GM19372 (cell line): ENCODE results near the gene BIN2.

Source experiments
- ATAC-seq: cut with Tn5 transposase; IDR thresholded peaks from one replicate; pipeline ENCODE4 v1.9.1; 2021; ENCODE audit warnings: mild to moderate bottlenecking, low read depth, moderate library complexity; ENCODE audit not compliant: unreplicated experiment

Gene BIN2

DNA sequence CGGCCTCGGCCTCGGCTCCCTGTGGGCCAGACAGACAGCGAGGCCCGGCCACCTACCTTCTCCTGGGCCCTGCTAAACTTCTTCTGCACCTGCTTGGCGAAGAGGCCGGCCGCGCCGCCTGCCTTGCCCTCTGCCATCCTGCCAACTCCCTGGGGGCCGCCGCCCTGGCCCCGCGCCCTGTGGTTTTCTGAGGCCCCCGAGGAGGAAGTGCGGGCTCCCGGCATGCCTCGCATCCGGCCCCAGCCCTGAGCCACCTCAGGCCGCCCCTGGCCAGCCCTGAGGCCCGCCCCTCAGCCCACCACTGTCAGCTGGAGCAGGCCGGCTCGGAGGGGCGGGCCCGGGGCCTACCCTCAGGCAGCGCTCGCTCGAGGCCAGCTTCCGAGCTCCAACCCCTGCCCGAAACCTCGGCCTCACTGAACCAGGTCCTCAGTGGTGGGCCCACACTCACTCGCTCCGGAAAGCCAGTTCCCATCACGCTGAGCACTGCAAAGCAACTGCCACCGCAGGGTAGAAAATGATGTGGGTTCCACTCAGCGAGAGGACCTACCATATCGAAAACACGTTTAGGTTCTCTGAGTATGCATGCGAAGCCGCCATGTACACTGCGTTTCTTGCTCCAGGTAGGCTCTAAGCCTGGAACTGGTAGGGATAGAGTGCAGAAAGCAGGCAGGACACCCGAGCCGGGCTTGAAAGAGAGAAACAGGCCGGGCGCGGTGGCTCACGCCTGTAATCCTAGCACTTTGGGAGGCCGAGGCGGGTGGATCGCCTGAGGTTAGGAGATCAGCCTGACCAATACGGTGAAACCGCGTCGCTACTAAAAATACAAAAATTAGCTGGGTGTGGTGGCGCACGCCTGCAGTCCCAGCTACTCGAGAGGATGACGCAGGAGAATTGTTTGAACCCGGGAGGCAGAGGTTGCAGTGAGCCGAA, at the start of gene BIN2:
BIN2 (minus strand) TSS at position 209 of the 930 bp plus-strand sequence; CDS start at position 137, 72 bp downstream.
- no peak for ATAC-seq

DNA sequence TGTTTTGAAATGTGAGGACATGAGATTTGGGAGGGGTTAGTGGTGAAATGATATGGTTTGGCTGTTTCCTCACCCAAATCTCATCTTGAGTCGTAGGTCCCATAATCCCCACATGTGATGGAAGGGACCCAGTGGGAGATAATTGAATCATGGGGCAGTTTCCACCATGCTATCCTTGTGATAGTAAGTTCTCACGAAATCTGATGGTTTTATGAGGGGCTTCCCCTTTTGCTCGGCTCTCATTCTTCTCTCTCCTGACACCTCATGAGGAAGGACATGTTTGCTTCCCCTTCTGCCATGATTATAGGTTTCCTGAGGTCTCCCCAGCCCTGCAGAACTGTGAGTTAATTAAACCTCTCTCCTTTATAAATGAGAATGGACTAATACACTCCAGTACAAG, 49.2 kb upstream of the BIN2 start:
- no peak for ATAC-seq

DNA sequence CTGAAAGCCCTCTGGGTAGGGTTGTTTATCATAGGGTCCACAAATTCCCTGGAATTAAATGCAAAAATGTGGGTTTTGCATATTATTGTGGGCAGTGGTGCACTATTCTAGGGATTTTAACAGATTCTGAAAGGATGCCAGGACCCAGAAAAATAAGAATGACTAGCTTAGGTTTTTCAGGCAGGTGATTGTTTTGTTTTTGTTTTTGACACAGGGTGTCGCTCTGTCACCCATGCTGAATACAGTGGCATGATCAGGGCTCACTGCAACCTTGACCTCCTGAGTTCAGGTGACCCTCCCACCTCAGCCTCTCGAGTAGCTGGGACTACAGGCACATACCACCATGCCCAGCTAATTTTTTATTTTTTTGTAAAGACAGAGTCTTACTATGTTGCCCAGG, 48.0 kb upstream of the BIN2 start:
- no peak for ATAC-seq

DNA sequence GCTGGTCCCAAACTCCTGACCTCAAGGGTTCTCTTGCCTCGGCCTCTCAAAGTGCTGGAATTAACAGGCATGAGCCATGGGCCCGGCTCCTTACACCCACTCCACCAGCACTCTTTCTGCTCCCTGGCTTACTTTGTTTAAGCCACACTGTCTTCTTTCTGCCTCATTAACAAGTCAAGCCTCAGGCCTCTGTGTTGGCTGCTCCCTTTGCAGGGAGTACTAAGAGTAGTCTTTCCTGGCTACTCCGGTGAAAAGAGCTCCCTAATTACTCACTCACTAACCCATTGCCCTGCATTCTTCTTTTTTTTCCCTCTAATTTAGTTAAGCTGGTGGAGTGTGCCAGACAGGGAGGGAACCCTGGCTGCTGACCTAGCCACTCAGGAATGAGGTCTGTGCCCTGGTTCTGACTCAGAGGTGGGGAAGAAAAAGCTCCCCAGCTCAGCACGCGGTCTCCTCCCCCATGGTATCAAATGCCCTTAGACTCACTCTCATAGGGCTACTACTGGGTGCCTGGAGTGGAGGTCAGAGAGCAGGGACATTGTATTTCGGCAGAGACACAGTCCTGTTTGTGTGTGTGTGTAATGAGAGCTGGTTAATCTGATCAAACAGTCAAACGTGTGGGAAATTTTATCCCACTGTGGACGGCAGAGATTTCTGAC, 47.5 kb upstream of the BIN2 start:
- no peak for ATAC-seq

DNA sequence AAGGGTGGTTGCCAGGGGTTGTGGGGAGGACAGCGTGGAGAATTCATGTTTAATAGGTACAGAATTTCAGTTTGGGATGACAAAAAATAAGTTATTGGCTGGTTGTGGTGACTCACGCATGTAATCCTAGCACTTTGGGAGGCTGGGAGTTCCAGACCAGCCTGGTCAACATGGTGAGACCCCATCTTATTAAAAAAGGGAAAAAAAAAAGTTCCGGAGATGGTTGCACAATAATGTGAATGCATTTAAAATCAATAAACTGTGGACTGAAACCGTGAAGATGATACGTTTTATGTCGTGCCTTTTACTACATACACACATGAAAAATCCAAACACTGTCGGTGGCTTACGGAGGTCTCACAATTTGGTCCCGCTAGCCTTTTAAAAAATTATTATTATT, 46.7 kb upstream of the BIN2 start:
- ATAC-seq, result no peak

DNA sequence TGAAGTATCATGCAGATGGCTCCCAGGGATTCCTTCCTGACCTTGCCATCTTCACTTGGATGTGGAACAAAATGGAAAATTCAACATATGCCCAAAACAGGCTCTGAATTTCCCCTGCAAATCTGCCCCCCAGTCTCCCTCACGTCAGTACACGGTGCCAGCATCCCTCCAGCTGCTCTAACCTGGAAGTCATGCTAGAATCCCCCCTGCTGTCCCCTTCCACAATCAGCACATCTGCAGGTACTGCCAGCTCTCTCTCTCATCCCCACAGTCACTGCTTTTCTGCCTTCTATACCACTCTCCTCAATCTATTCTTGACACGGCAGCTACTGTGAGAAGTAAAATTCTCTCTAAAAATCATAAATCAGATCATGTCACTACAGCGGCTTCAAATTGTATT, 45.6 kb upstream of the BIN2 start:
- ATAC-seq, result no peak

DNA sequence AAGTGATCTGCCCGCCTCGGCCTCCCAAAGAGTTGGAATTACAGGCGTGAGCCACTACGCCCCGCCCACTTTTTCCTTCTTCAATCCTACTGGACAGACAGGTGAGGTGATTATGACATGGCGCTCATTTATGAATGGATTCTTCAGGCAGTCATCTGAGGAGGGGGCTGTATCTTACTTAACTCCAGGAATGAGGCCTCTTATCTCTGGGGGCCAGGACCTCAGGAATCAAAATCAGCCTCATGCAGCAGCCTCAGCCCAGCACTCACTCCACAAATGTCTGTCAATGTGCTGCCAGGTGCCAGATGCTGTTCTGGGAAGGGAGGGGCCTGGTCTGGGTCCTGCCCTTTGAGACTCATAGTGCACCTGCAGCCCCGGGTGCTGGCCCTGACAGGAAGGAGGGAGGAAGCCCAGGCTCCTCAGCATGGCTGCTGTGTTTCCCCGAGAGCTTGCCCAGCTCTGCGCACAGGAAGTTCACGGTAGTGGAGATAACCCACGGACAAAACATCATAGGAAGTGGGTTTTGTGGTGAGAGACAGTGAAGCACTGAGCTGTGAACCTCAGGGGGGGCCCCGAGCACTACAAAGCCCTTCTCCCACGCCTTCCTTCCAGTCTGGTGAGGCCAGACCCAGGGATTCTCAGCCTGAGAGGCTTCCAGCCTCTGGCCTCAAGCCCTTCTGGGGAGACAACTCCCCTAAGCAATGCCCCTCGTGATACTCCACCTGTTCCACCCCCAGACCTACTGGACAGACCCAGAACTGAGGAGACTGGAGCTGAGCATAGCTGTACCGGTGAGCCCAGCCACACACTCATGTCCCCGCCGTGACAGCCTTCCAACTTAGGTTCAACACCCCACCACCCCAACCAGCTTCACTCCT, 44.9 kb upstream of the BIN2 start:
- ATAC-seq, result peak; percentile 98

DNA sequence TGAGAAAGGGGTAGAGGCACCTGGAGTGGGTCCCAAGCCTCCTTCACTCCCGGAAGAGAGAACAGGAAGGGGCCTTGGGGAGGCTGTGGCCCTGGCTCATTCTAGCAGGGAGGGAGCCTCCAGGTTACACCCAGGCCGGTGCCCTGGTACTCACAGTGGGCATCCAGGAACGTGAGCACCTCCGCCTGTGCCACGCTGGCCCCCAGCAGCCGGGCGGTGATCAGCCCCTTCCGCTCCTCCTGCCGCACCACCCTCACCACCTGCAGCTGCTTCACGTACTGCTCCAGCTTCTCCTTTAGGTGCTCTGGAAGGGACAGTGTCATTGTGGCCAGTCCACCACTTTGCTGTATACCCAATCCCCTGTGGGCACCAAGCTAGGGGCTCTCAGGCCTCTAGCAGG, 41.3 kb upstream of the BIN2 start:
- no peak for ATAC-seq

DNA sequence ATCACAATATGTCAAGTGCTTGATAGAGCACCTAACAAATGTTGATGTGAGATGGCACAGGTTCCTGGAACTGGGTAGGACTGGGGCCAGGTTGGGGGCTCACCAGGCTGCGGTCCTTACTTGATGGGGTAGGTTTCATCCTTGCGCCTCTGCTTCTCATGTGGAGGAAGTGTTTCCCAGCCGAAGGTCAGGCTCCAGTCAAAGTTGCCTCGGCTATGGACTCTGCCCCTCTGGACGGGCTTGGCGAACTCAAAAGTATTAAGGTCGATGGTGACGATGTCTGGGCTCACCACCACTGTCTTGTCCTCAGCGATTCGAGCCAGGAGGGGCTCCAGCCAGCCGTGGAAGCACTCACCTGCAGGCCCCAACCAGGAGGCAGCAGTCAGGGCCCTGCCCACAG, 40.0 kb upstream of the BIN2 start:
- ATAC-seq, result no peak

DNA sequence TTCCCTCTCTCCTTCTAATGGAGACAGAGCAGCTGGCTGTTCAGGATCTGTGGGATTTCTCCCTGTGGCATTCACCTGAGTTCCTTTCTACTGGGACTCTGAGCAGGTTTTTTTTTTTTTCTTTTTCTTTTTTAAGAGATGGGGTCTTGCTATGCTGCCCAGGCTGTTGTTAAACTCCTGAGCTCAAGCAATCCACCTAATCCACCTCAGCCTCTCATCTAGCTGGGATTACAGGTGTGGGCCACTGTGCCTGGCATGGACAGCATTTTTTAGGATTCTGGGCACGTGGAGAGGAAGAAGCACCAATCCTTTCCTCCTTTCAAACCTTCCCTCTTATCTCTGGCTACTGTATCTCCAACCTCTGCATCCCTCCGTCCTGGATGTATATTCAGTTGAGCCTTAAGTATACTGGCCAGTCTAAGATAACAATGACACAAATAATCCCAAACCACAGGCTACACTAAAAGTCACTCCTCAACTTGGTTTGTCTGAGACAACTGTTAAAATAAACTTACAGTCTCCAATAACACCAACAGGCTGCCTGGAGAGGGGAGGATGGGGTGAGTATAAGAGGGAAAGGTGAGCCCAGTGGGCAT, 38.9 kb upstream of the BIN2 start:
- no peak for ATAC-seq

DNA sequence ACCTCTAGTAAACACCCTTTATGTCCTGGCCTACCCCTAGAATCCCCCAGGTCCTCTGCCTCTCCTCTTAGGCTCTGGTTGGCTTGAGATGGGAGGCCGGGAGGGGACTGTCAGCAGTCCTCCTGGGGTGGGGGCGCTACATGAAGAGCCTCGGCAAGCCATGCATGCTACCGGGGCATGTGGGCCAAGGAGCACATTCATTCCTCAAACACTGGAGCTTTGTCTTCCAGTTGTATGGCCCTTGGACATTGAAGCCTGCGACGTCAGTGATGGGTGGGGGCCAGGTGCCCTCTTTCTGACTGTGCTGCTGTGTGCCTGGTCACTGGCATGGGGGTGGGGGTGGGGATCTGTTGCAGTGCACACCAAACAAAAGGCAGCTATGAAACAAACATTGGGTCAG, 38.3 kb upstream of the BIN2 start:
- ATAC-seq, result no peak

DNA sequence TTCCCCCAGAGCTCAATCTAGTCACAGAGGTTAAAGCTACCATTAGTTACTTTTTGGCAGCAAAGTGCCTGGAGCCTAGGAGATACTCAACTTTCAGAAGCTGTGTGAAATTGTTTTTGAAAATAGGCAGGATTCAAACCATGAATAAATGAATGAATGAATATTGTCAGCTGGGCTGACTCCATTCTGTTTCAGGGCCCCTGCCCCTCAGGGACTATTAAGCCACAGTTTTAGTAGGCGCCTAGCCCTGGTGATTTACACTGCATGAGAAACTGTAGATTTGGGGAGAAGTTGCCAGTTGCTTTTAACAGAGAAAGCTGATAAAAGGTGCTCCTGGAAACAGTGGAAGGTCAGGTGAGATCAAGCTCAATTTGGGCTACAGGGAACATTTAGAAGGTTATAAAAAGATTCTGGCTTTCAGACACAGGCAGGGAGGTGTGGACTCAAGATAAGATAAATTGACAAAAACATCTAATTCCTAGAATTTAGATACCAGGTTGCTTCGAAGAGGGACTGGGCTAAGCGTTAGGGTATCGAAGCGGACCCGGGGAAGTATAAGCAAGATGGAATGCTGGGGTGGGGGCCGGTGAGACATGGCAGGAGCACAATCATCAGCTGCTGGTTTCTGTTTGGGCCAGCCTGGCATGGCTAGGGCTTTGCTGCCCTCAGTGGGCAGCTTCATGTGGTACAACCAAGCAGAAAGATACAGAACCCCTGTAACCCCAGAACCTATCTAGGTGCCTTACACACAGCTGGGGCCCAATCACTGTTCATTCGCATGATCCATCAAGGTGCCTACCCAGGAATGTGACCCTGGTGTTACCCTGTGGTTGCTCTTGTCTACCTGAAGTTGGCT, 37.4 kb upstream of the BIN2 start:
- ATAC-seq, result no peak

DNA sequence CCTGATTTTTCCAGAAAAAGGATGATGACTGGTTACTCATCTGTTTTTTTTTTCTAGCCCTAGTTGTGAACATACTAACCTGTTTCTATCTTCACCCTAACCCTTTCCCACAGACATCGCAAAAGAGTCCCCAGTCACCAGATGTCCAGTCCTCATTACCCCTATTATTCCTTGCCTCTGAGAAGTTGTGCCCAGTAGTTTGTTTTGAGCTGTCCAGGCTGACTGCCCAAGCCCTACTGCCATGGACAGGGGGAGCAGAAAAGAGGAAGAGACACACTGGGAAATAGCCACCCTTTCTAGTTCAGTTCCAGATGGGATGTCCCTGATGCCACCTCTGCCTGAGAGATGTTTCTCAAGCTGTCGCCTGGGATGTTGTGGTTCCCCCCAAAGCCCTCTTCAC, 36.3 kb upstream of the BIN2 start:
- ATAC-seq, result no peak

DNA sequence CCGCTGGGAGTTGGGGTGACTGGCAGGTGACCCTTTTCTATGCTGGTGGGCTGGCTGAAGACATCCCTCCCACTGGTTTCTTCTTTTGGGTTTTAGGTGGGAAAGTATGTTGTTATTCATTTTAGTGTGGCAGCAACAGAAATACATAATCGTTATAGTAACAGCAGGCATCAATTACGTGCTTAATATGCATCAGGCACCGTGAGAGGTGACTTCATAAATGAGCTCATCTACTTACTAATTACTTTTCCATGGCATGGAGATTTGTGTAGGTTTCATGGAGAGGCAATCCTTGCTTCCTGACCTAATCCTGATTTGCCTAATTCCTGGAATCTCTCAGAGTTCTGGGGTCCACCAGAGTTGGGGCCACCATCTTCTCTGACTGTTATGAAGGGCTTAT, 35.9 kb upstream of the BIN2 start:
- ATAC-seq, result no peak

DNA sequence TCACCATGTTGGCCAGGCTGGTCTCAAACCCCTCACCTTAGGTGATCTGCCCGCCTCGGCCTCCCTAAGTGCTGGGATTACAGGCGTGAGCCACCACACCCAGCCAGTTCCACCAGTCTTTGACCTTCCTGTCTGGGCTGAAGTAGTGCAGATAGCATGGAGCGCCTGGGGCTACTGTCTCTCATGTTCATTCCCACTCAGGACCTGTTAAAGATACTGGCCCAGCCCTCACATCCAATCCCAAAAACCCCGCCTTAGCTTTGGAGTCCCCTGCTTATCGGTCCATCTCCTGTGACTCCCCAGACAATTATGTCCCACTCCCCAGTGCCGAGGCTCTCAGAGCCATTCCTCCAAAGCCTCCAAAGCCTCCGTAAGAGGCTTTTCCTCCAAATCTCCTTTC, 34.5 kb upstream of the BIN2 start:
- ATAC-seq, result no peak

DNA sequence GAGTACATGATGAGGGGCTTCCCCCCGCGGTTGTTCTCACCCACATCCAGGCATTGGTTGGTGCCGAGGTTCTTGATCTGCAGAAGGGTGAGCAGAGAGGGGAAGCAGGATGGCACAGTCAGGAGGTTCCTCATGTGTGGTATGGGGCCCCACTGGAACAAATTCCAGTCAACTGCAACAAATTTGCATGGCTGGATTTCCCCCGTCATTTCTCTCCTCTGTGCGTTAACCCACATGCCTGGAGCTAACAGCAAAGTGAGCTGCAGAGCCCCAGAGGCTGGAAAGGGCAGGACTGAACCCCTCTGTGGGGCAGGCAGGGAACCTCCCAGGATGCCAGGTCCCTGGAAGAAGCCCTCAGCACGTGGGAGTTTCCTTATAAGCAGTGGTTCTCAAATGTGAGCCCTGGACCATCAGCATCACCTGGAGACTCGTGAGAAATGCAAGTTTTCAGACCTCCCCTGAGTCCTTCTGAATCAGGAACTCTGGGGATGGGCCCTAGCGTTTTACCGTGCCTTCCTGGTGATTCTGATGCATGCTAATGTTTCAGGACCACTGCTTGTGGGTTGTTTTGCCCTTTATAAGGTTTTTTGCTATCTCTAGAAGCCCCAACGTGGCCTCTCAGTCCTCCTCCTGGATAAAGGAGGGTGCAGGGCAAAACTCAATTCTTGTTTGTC, 33.5 kb upstream of the BIN2 start:
- ATAC-seq, result no peak

DNA sequence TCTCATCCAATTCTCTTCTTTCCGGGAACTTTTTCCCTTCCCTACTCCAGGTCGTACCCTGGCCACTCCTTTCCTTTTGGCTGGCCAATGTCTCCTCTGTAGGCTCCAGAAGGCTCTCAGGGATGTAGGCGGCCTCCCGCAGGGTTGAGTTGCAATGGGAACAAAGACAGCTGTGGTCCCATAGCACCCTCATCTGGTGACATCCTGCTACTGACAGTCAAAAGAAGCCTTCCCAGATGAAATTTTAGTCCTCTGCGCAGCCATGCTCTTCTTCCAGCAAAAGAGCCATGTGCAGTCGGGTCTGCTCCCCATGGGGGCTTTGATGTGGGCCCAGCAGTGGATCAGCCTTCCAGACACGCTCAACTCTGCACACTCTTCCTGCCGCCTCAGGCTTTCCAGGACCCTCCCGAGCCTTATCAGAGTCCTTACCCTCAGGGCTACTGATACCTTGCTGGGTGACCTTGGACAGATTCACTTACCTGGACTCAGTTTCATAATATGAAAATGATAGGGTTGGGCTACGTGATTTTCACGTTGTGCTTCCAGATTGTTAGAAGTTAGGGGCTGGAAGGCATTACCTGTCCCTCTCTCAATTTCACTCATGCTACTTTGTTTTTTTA, 28.0 kb upstream of the BIN2 start:
- ATAC-seq, result no peak

DNA sequence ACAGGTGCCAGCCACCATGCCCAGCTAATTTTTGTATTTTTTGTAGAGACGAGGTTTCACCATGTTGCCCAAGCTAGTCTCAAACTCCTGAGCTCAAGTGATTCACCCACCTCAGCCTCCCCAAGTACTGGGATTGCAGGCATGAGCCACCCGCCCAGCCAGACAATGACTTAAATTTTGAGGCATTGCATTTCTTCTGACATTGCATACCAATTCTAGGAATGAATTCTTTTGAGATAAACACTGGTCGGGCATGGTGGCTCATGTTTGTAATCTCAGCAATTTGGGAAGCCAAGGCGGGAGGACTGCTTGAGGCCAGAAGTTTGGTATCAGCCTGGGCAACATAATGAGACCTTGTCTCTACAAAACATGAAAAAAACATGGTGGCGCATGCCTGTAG, 25.1 kb upstream of the BIN2 start:
- no peak for ATAC-seq

DNA sequence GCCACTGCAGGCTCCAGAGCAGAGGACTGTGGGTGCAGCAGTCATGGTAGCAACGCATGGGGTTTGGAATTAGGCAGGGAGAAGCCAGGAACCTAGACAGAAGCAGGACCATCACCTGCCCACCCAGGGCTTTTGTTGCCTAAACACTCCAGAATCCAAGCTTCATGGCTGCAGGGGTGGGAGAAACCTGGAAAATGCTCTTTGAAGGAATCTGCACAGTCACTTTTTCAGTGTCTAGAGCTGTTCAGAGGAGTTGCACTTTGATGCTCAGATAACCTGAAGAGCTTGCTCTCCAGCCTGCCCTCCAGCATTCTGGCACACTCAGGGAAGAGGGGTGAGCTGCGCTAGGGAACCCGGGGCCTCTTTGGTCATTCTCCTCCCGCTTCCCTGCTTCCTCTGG, 24.1 kb upstream of the BIN2 start:
- ATAC-seq, result no peak
